ENCODE data around the gene SLC36A3.
"Not testable (repeated sequence)": the region's sequence is repeated elsewhere in the genome, so short reads cannot be mapped to it uniquely, and the experiment has no call there.

SLC36A3 gene

GRCh38 chr5:151237685-151238084 lies 65.9 kb downstream of the SLC36A3 start:
- no peak for TF ChIP-seq ZFX (IDR thresholded peaks at IDR 0.05)
- TF ChIP-seq CTCF (conservative IDR thresholded peaks at IDR 0.05) = no peak
- no peak overlapping the region for H3K27ac ChIP-seq

GRCh38 chr5:151236888-151237287 lies 66.7 kb downstream of the SLC36A3 start:
- no peak overlapping the region for H3K27ac ChIP-seq
- no peak for TF ChIP-seq ZFX (IDR thresholded peaks at IDR 0.05)
- no peak for TF ChIP-seq CTCF (conservative IDR thresholded peaks at IDR 0.05)

- not testable (repeated sequence) for H3K27ac ChIP-seq
Observed at GRCh38 chr5:151235239-151235571, 68.4 kb downstream of the SLC36A3 start.

GRCh38 chr5:151234476-151235238 lies 68.9 kb downstream of the SLC36A3 start:
- no peak for TF ChIP-seq ZFX (IDR thresholded peaks at IDR 0.05)
- no peak for TF ChIP-seq CTCF (conservative IDR thresholded peaks at IDR 0.05)
- no peak overlapping the region for H3K27ac ChIP-seq

- TF ChIP-seq CTCF (conservative IDR thresholded peaks at IDR 0.05) (no peak), ZFX (IDR thresholded peaks at IDR 0.05) (no peak)
- no peak overlapping the region for H3K27ac ChIP-seq
Observed at GRCh38 chr5:151233616-151234085, 69.9 kb downstream of the SLC36A3 start.

- no peak for TF ChIP-seq CTCF (conservative IDR thresholded peaks at IDR 0.05)
- no peak for TF ChIP-seq ZFX (IDR thresholded peaks at IDR 0.05)
- no peak overlapping the region for H3K27ac ChIP-seq
Observed at GRCh38 chr5:151231359-151231758, 72.2 kb downstream of the SLC36A3 start.

- no peak overlapping the region for H3K27ac ChIP-seq
- TF ChIP-seq ZFX (IDR thresholded peaks at IDR 0.05) (no peak), CTCF (conservative IDR thresholded peaks at IDR 0.05) (no peak)
Observed at GRCh38 chr5:151230048-151230680, 73.4 kb downstream of the SLC36A3 start.

- H3K27ac ChIP-seq = no peak overlapping the region
- TF ChIP-seq ZFX (IDR thresholded peaks at IDR 0.05) = no peak
- no peak for TF ChIP-seq CTCF (conservative IDR thresholded peaks at IDR 0.05)
Observed at GRCh38 chr5:151228986-151229385, 74.6 kb downstream of the SLC36A3 start.
